Epithelial cell of esophagus (primary cell): ENCODE results near the gene CACNB4.

ENCODE experiments used
- DNase-seq: peaks from one replicate; pipeline ENCODE4 v3.0.0; 2010; ENCODE audit warnings: low read depth
- H3K4me3 ChIP-seq: 2 replicates; pipeline ENCODE4 v1.5.1; 2011; ENCODE audit warnings: mild to moderate bottlenecking, low read length, control low read depth
- CTCF ChIP-seq: IDR thresholded peaks from 2 replicates; pipeline ENCODE4 v1.5.1; 2011; ENCODE audit warnings: low read depth, mild to moderate bottlenecking, low read length, control low read depth, inconsistent platforms; ENCODE audit not compliant: insufficient read depth; ENCODE audit errors: missing control alignments

CACNB4 gene

GRCh38 chr2:151900331-151900730 is 198.5 kb downstream of the CACNB4 start:
- no peak overlapping the region for H3K4me3 ChIP-seq
- TF ChIP-seq CTCF = no peak
- DNase-seq = no peak

GRCh38 chr2:151899156-151899555 is 199.7 kb downstream of the CACNB4 start:
- DNase-seq = no peak
- no peak for TF ChIP-seq CTCF
- no peak overlapping the region for H3K4me3 ChIP-seq

DNA sequence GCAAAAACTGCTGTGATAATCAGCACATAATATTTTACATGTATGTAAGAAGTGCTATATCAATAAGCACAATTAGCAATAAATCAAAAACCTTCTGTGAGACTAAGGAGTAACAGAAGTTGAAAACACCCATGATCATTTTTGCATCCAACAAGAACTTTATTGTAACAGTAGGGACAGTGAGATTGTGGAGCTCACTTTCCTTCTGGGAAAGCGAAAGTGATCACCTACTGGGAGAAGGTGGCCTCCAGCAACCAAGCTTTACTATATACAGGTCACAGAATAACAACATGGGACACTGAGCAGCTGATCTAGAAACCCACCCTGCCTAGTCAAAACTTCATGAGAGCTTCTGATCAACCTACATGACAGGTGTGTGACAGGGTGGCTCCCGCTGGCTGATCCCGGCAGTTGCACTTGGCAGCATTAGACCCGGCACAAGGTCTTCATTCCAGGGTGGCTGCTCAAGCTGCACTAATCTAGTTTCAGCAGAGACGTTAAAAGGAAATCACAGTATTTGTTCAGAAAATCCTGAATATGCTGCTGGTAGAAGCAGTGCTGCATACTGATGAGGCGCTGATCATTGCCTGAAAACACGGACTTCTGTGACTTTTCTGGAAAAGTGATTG is 207.2 kb downstream of the CACNB4 start:
- no peak for TF ChIP-seq CTCF
- no peak for DNase-seq
- H3K4me3 ChIP-seq = no peak overlapping the region

DNA sequence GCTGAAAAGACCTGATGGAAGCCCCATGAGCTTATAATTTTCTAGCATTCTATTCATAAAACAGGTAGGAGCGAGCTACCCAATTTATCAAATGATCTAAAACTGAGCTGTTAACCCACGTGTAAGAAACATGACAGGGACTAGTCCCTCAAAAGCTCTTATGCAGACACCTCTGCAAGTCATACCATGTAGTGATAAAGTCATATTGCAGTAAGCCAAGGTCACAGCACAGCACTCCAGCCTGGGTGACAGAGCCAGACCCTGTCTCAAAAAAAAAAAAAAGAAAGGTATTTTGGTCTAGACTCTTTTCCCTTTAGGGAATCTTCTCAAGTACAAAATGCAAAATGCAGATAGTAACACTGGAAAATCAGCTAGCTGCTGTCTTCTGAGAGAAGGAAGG is 211.7 kb downstream of the CACNB4 start:
- no peak for DNase-seq
- TF ChIP-seq CTCF = no peak
- no peak overlapping the region for H3K4me3 ChIP-seq

GRCh38 chr2:151886241-151886640 is 212.6 kb downstream of the CACNB4 start:
- peak; percentile 67 for DNase-seq
- no peak for TF ChIP-seq CTCF
- no peak overlapping the region for H3K4me3 ChIP-seq

DNA sequence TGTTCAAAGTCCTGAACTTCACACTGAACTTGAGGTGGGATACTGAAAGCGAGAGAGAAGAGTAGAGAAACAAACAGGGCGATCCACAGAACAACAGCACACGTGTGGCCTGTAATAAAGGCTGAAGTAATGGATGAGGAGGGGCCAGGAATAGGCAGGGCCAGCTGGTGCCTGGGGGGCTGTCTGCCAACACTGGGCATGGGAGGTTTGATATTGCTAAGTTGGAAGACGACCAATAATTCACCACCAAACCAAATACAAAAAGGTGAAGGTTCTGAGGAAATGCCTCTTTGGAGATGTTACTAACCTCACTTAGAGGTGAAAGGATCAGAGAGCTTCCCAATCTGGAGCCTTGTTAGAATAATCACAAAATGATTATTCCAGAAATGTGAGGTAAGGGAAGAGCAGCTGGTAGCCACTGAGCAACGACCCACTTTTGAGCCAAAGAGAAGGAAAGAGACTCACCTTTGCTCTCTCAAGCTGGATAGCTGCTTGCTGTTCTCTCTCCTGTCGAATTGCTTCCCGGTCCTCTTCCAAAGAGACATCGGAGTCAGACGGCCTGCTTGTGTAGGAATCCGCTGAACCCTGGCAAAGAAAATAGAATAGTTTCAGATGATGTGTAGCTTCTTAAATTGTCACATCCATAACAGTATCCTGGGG is 215.9 kb downstream of the CACNB4 start:
- no peak for TF ChIP-seq CTCF
- no peak for DNase-seq
- H3K4me3 ChIP-seq = no peak overlapping the region

DNA sequence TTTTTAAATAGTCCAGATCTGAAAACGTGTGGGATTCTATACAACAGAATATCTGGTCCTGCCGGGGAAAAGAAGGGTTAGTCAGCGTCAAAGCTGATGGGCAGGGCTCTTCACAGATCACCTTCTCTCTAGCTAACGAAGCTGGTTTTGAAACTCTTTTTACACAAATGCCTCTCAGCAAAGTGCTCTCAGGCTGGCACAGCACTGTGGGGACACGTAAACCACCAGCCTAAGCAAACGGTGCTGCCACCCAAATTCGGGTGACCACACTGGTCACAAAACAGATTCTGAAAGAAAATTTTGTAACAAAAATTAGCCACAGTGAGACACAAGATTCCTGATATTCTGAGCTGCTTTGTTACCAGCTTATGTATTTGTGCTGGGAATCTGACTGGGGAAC is 217.5 kb downstream of the CACNB4 start:
- no peak overlapping the region for H3K4me3 ChIP-seq
- TF ChIP-seq CTCF = no peak
- DNase-seq = no peak
